Daoy (cell line): ENCODE measurements around the gene CCDC191. TPM values are rescaled to one million over a fixed set of nuclear protein-coding genes. Genes with fewer than 3 reads are reported as not detected.
A peak's percentile ranks its signal among the peaks of the same experiment; 100 is the strongest.

Source experiments
- DNase-seq: peaks from one replicate; pipeline ENCODE4 v3.0.0-alpha.2; 2015; ENCODE audit warnings: low read depth
- total RNA-seq: library from RNA; depleted of rRNA; stranded (reverse); fragments of >200 nt; shearing (Covaris generic); gene quantifications from 2 replicates; pipeline ENCODE4 v1.2.3, GENCODE V29; 2014; rRNA removed

Gene CCDC191, protein sequence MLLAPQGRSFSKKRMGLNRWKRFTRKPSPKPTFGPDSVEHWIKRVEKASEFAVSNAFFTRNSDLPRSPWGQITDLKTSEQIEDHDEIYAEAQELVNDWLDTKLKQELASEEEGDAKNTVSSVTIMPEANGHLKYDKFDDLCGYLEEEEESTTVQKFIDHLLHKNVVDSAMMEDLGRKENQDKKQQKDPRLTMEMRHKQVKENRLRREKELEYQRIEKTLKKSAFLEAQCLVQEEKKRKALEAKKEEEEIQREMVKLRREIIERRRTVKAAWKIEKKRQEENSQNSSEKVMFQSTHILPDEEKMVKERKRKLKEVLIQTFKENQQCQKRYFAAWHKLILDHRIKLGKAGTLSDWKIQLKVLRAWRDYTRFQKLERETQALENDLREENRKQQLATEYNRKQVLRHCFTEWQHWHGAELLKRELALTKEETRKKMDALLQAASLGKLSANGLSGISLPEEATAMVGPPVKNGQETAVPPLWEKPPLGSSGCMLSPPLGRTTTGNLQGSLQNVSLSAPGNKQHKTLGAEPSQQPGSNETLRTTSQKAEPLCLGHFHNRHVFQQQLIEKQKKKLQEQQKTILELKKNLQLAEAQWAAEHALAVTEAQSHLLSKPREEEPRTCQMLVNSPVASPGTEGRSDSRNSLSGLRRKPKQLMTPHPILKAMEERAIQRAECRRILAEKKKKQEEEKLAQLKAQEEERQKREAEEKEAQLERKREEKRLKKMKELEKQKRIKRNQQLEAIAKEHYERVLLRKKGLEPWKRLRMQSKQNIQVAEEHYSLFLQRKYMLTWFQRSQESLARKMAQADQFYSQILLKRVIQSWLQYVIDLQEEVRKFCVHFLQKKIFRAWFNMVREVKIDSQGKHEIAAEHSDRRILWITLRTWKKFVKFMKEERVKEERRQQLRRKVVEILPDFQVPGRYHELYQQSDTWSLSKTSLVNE
- total RNA-seq: 1.1 and 2.7 TPM in 2 replicates

DNA sequence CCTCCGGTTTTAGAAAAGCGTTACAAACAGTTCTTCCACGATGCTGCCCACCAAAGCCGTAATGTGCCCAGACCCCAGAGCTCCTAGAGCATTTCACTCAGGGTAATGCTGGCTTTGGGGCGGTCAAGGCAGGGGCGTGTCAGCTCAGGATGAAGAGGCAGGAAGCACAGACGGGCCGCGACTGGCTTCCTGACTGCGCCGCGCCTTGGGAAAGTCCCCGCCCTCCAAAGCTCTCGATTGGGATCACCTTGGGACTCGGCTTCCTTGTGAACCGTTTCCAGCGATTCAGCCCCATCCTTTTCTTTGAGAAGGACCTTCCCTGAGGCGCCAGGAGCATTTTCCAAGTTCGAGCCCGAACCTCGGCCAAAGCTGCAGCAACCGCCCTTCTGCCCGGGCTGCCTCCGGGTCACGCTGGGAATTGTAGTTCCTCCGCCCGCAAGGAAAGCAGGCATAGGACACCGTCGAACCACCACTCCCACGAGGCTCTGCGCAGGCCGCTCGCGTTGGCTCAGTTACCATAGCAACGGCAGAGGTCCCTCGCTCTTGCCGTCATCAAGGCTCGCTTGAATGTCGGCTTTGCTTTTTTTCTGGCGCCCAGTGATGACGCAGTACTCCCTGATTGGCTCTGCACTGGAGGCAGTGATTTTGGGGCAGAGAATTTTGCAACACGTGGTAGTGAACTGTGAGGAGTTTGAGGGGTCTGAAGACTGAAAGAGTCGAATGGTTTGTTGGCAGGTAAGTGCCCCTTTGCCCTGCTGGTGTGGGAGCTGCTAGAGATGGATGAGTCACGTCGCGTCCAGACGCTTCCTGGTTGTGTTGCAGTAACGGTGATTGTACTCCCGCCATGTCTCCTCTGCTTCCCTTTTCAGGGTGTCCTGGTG lies at the start of gene CCDC191, which contains the start of gene QTRT2:
Gene CCDC191, minus strand, starts transcription at position 397 of the 881 bp plus-strand sequence. Its CDS starts 60 bp downstream, at position 337.
Gene QTRT2, plus strand, starts transcription at position 608 of the 881 bp plus-strand sequence. CDS start 8,521 bp downstream, outside the sequence.
- peak; percentile 100 for DNase-seq

DNA sequence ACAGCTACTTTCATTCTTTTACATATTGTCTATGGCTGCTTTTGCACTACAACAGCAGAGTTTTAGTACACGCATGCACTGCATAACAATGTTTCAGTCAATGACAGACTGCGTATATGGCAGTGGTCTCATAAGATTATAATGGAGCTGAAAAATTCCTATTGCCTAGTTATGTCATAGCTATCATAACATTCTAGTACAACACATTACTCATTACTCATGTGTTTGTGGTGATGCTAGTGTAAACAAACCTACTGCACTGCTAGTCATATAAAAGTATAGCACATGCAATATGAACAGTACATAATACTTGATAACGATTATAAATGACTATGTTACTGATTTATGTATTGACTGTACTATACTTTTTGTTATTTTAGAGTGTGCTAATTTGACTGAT lies 48.1 kb upstream of the CCDC191 start:
- no peak for DNase-seq

DNA sequence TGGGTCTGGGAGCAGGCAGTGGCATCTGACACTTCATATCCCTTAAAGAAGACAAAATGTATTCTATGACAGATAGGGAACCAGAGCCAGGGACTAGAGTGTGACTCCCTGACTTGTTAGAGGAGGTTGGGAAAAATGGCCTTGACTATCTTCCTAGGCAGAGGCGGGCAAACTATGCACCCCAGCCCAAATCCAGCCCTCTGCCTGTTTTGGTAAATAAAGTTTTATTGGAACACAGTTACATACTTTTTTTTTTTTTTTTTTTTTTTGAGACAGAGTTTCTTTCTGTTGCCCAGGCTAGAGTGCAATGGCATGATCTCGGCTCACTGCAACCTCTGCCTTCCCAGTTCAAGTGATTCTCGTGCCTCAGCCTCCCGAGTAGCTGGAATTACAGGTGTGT lies 47.5 kb upstream of the CCDC191 start:
- no peak for DNase-seq

DNA sequence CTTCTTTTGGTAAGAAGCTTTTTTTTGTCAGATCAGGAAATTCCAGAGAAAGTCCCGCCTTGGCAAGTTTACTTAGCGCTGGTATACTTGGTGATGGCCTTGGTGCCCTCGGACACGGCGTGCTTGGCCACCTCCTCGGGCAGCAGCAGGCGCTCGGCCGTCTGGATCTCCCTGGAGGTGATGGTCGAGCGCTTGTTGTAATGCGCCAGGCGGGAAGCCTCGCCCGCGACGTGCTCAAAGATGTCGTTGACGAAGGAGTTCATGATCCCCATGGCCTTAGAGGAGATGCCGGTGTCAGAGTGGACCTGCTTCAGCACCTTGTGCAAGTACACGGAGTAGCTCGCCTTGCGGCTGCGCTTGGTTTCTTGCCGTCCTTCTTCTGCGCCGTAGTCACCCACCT lies 46.9 kb upstream of the CCDC191 start:
- no peak for DNase-seq

DNA sequence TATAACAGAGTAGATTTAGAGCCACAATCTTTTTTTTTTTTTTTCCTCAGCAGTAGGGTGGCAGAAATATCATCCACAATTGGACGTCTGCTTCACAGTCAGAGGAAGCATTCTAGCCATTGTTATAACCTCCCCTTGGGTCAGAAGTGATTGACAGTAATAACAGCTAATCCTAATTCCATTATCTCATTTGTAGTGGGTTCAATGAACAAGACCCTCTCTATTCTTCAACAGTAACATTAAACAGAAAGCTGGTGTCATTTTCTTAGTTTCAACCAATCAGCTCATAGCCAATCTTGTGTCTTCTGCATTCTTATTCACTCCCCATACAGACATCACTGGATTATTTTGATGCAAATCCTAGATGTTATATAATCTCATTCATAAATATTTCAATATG lies 44.8 kb upstream of the CCDC191 start:
- no peak for DNase-seq

DNA sequence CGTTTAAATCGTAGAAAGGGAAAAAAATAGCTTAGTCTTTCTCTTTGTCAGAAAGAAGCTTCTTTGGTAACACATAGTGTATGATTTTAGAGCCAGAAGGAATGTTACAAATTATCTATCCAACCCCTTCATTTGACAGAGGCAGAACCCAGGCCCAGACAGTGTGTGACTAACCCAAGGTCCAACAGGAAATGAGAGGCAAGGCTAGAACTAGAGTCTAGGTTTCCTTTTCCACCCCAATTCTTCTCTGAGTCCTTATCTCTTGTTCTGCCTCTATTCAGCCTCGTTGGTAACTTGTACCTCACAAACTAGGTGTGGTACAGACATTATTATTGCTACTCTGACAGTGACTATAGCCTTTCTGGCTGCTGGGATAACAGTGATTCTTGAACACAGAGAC lies 39.5 kb upstream of the CCDC191 start:
- DNase-seq: no peak

DNA sequence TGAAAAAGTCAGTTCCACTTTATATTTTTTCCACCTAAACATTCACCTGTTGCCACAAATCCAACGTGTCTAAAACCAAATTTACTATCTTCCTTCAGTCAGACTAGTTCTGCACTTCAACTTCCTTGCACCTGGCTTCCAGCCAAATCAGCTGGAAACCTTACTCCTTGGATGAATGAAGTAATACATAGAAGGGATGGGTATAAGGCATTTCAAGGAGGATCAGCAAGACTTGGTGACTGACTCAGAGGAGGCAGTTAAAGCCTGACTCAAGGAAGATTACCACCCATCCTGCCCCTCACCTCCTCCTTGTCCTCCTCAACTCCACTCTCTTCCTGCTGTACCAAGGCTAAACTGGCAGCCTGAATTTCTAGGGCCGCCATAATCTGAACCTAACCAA lies 37.3 kb upstream of the CCDC191 start:
- DNase-seq: peak; percentile 61

DNA sequence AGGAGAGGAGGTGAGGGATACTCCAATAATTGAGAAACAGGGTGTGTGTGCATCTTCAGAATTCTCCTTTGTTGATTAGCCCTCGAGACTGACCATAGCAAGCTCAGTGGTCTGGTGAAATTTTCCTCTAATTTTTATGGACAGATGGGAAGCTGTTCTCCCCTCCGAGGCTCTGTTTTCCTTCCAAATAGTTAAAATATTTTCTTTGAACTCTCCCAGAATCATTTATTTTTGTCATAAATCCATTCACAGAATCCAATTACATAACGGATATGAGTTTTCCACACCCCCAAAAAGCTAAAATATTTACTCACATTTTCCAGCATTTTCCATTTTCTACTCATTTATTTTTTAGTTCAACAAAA lies 36.7 kb upstream of the CCDC191 start:
- DNase-seq: no peak

DNA sequence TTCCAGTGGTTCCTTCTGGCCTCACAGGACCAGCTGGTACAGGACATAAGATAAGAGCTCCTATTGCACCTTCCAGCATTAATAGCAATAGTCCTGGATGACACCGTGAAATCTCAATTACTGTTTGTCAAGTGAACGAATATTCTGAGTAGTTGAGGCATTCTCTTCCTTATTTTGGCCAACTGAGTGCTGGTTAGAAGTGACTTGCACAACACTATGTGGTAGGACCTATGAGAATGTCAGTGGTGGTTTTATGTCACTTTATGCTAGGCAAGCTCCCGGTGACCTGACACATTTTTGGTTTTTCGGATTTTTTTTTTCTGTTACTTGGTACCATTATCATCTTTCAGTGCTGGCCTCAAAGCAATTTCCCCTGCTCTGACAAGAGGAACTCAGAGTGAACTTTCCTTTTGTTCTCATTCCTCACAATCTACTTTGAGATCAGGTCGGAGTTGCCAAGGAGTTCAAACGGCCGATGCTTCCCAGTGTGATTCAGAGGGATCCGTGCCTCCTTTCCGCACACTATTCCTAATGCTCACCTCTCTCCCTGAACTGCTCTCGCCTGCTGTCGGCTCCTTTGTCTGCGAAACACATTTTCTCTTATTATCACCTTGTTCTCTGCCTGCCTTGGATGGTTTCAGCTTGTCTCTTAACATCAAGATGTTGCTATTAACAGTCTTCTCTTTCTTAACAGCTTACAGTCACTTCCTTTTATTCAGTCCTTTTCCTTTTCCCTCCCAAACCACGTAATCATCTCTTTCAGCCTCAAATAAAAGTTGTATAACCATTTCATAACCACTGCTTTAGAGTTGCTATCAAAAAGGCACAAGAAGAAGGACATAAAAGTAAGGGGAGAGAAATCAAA lies 36.1 kb upstream of the CCDC191 start:
- DNase-seq: no peak

DNA sequence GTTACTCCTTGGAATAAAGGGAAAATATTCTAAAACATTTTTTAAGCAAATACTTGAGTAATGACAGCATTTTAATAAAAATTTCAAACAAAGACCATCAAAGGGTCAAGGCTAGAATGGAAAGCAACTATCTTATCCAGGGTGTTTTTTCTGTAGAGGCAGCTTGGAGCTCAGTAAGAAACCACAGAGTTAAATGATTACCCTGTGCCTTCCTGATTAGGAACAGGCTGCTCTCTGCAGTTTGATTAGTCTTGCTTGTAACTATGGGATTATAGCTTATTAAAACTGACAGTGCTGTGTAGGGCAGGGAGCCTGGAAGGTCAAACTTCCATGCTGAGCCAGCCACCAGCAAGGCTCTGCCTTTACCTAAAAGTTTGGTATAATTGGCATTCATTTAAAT lies 33.3 kb upstream of the CCDC191 start:
- no peak for DNase-seq

DNA sequence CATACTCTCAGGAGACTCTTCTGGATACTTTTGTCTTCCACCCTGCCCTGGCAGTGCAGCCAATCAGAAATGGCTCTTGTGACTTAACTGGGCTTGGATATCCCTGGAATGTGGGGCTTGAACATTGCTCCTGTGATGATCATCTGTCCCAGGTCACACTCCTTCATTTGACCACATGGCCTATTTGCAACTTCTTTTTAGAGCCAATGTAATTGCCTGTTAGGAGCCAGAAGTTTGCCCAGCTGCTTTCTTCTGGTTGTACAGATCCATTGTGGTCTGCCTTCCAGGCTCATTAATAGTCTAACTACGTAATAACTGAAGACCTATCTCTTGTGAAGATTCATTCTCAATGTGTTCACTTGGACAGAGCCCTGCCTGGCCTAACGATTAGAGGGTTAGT lies 30.0 kb upstream of the CCDC191 start:
- DNase-seq: no peak

DNA sequence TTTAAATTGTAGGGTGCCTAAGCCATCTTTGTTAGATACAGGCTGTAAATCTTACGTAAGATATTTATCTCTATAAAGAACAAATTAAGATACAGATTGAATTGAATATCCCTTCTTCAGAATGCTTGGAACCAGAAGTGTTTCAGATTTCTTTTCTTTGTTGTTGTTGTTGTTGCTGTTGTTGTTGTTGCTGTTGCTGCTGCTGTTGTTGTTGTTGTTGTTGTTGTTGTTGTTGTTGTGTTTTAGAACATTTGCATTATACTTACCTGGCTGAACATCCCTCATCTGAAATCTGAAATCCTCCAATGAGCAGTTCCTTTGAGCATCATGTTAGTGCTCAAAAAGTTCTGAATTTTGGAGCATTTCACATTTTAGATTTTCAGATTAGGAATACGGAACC lies 26.8 kb upstream of the CCDC191 start:
- DNase-seq: no peak

DNA sequence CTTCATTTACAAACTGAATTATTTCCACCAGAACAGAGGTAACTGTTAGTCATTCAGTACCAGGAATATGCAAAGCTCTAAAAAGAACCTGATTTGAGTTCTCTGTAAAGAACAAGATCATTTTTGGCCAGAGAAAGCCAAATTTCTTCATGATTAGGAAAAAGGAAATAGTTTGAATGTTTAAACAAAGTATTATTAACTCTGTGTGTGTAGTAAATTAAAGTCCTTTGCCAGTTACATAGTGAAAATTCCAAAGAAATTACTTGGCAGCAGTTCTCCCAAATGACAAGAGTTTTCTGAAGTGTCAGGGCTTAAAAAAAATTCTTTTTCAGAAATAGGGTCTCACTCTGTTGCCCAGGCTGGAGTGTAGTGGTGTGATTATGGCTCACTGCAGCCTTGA lies 24.7 kb upstream of the CCDC191 start:
- no peak for DNase-seq

DNA sequence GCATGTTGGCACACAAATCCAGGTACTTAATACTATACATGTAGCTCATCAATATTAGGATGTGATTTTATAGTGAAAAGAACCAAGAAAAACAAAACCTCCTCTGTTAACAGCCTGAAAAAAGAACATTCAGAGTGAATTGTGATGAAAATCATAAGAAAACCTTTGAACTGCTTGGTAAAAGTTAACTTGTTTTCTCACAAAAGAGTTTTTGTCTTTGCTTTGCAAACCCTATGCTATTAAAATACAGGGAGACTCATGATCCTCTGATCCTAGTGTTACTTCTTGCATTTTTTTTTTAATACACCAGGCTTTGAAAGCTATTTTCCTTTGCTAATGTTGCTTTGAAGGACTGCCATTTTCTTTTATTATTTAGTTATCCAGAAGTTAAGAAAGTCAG lies 23.9 kb upstream of the CCDC191 start:
- DNase-seq: no peak

DNA sequence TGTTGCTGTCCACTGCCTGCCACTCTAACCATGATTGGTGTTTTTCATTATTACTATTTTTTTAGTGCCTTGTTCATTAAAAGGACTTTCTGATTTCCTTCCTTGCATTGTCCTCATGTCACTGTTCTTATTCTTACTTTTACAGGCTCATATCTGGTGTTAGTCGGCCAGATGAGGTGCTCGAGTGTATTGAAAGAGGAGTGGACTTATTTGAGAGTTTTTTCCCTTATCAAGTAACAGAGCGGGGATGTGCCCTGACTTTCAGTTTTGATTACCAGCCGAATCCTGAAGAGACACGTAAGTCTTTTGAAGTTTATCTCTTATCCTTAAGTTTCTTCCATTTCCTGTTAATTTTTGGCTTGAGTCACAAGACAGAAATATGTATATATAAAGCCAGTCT lies 23.4 kb upstream of the CCDC191 start:
- no peak for DNase-seq

DNA sequence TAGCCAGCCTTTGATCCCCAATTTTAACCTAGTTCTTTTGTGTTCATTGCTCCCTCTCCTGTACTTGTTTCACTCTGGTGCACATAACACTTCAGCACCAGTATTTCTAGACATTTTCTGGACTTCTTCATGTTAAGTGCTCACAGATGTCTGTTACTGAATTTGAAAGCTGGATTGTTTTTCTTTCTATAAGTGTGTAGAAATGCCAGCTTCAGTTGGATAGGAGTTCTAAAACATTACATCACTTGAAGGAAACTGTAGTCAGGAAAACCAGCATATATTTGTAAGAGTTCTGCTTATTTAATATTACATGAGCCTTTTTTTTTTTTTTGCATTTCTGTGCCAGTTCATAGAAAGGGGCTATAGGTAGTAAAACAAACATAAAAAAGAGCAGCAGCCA lies 21.8 kb upstream of the CCDC191 start:
- DNase-seq: no peak

DNA sequence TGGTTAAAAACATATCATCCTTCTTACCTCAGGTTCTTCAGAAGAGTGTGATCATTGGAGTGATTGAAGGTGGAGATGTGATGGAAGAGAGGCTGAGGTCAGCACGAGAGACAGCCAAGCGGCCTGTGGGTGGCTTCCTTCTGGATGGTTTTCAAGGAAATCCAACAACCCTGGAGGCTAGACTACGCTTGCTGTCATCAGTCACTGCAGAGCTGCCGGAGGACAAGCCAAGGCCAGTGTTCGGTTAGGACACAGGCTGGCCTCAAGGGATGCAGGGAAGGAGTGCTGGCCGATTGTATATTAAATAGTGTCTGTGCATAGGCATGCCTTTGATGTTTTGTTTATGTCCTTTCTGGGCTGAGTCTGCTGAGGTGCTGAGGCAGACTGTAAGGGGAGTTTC lies 20.4 kb upstream of the CCDC191 start:
- no peak for DNase-seq

DNA sequence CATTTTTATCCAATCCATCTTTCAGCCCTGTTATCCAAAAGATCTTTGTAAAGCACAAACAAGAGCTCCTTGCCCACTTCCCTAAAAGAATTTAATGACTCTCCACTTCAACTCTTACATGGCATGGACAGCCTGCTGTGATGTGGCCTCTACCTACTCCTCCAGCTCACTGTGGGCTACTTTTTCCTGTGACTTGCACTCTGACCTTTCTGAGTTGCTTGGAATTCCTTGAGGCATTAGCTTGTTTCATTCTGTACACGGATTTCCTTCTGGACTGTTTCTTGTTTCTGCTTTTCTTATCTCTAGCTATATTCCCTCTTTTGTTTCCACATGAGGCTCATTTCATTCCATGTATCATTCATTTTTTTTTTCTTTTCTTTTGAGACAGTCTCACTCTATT lies 15.5 kb upstream of the CCDC191 start:
- DNase-seq: no peak

DNA sequence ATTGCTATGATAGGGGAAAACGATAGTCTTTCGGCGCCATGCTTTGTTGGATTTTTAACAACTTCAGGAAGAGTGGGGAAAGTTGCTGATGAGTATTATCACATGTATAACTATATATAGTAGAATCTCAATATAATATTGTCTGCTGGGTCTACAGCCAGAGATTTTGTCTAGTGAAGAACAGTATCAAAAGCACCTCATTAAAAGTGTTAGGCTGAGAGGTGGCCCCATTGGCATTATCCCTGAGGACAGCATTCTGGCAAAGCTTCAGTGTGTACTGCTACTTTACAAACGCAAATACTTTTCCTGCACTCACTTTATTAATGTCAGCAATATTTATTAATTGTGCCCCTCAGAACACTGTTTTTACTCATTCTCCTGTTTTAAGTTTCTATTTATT lies 12.0 kb upstream of the CCDC191 start:
- no peak for DNase-seq

DNA sequence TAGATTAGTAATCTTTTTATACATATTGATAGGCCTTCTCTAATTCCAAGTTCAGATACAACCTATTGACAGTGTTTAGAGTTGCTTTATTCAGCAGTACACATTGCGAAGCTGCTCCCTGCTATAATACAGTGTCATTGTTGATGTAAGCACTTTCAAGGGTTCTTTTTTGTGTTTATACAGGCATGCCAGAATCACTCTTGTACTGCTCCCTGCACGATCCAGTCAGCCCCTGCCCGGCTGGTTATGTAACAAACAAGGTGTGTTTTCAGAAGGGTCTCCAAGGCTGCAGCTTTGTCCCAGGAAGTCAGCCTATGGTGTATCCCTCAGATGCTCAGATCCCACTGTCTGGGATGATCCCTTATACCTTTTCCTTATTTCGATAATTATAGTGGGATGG lies 11.5 kb upstream of the CCDC191 start:
- DNase-seq: no peak
